ENCODE data around the gene ATP5MC3. TPM values are rescaled to one million over a fixed set of nuclear protein-coding genes. Genes with fewer than 3 reads are reported as not detected.

The ATP5MC3 gene
- total and polyA plus RNA-seq, 2 experiments from 2014 or later, result 286 to 563 TPM

GRCh38 chr2:175175896-175176295 lies 5.6 kb downstream of the ATP5MC3 start:
- no peak for TF ChIP-seq EZH2 (IDR thresholded peaks at IDR 0.05; ENCODE audit: borderline replicate concordance)
- TF ChIP-seq EZH2phosphoT487 (IDR thresholded peaks at IDR 0.05; ENCODE audit: low read depth, severe bottlenecking, unreplicated experiment), result no peak
- TF ChIP-seq, protein P1, sequence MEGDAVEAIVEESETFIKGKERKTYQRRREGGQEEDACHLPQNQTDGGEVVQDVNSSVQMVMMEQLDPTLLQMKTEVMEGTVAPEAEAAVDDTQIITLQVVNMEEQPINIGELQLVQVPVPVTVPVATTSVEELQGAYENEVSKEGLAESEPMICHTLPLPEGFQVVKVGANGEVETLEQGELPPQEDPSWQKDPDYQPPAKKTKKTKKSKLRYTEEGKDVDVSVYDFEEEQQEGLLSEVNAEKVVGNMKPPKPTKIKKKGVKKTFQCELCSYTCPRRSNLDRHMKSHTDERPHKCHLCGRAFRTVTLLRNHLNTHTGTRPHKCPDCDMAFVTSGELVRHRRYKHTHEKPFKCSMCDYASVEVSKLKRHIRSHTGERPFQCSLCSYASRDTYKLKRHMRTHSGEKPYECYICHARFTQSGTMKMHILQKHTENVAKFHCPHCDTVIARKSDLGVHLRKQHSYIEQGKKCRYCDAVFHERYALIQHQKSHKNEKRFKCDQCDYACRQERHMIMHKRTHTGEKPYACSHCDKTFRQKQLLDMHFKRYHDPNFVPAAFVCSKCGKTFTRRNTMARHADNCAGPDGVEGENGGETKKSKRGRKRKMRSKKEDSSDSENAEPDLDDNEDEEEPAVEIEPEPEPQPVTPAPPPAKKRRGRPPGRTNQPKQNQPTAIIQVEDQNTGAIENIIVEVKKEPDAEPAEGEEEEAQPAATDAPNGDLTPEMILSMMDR (IDR thresholded peaks at IDR 0.05; ENCODE audit: poor library complexity), result no peak
- Histone ChIP-seq H3K9me3 (ENCODE audit: low read depth) (no peaks in the 10 kb centered on the region), H3K27me3 (no peaks in the 10 kb centered on the region), H3K4me3 (no peak overlapping the region), H3K9me2 (replicated peaks; ENCODE audit: insufficient read depth) (no peaks in the 10 kb centered on the region), H2AFZ (no peak overlapping the region), H3K4me2 (no peak overlapping the region), H4K20me1 (ENCODE audit: insufficient read depth, poor library complexity, severe bottlenecking) (peaks cover 23% of the 10 kb centered on the region), H3K4me1 (ENCODE audit: insufficient read depth) (peaks cover 3% of the 10 kb centered on the region), H3K79me2 (peaks cover 42% of the 10 kb centered on the region), H3K36me3 (replicated peaks; ENCODE audit: insufficient read depth, low read depth) (peaks cover 6% of the 10 kb centered on the region), H3K27ac (no peak overlapping the region)
- WGBS (ENCODE audit: low lambda C conversion rate, missing lambda C conversion rate), result 76% methylated on average over 1 of the region's 1 CpG
- no peak for DNase-seq (ENCODE audit: low spot score)

DNA sequence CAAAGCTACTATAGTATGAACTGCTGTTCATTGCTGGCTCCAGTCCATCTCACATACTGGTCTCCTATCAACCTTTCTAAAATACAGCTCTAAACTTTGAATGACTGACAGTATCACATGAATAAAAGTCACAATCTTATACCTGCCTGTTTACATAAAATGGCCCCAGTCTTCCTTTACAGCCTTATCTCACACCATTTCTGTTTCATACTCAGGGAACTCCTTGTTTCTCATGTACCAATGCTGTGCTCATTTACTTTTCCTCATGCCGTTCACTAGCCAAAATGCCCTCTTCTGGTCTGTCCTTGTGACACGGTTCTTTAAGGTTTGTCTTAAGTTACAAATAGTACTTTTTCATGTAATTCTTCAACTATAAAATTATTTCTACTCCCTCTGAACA lies 6.2 kb downstream of the ATP5MC3 start:
- Histone ChIP-seq H3K9me3 (ENCODE audit: low read depth) (no peaks in the 10 kb centered on the region), H3K27ac (no peak overlapping the region), H2AFZ (no peak overlapping the region), H4K20me1 (ENCODE audit: insufficient read depth, poor library complexity, severe bottlenecking) (peaks cover 19% of the 10 kb centered on the region), H3K36me3 (replicated peaks; ENCODE audit: insufficient read depth, low read depth) (peaks cover 6% of the 10 kb centered on the region), H3K9me2 (replicated peaks; ENCODE audit: insufficient read depth) (no peaks in the 10 kb centered on the region), H3K4me2 (no peak overlapping the region), H3K4me3 (no peak overlapping the region), H3K27me3 (no peaks in the 10 kb centered on the region), H3K79me2 (peaks cover 37% of the 10 kb centered on the region), H3K4me1 (ENCODE audit: insufficient read depth) (peaks cover 2% of the 10 kb centered on the region)
- no peak for DNase-seq (ENCODE audit: low spot score)
- 70% methylated on average over 2 of the region's 2 CpGs for WGBS (ENCODE audit: low lambda C conversion rate, missing lambda C conversion rate)
- TF ChIP-seq EZH2phosphoT487 (IDR thresholded peaks at IDR 0.05; ENCODE audit: low read depth, severe bottlenecking, unreplicated experiment) (no peak), EZH2 (IDR thresholded peaks at IDR 0.05; ENCODE audit: borderline replicate concordance) (no peak)
- TF ChIP-seq, protein P1 (IDR thresholded peaks at IDR 0.05; ENCODE audit: poor library complexity), result no peak

- peaks cover 7% of the 10 kb centered on the region for H4K20me1 ChIP-seq (ENCODE audit: insufficient read depth, poor library complexity, severe bottlenecking)
- WGBS (ENCODE audit: low lambda C conversion rate, missing lambda C conversion rate), result 78% methylated on average over 3 of the region's 3 CpGs
- no peaks in the 10 kb centered on the region for H3K9me3 ChIP-seq (ENCODE audit: low read depth)
- no peak overlapping the region for H2AFZ ChIP-seq
- no peak for TF ChIP-seq EZH2 (IDR thresholded peaks at IDR 0.05; ENCODE audit: borderline replicate concordance)
- TF ChIP-seq, protein P1 (IDR thresholded peaks at IDR 0.05; ENCODE audit: poor library complexity), result no peak
- no peak for TF ChIP-seq EZH2phosphoT487 (IDR thresholded peaks at IDR 0.05; ENCODE audit: low read depth, severe bottlenecking, unreplicated experiment)
- H3K27me3 ChIP-seq, result no peaks in the 10 kb centered on the region
- no peak overlapping the region for H3K27ac ChIP-seq
- H3K4me1 ChIP-seq (ENCODE audit: insufficient read depth), result no peaks in the 10 kb centered on the region
- peaks cover 33% of the 10 kb centered on the region for H3K79me2 ChIP-seq
- no peak overlapping the region for H3K4me2 ChIP-seq
- no peak overlapping the region for H3K4me3 ChIP-seq
- no peak for DNase-seq (ENCODE audit: low spot score)
- no peaks in the 10 kb centered on the region for H3K9me2 ChIP-seq (replicated peaks; ENCODE audit: insufficient read depth)
- H3K36me3 ChIP-seq (replicated peaks; ENCODE audit: insufficient read depth, low read depth), result no peaks in the 10 kb centered on the region
These were observed 10.7 kb downstream of the ATP5MC3 start for GRCh38 chr2:175170659-175171304.
